Tibial nerve (tissue), 4 donors: ENCODE results near the gene BCR. TPM values are rescaled to one million over a fixed set of nuclear protein-coding genes. Genes with fewer than 3 reads are reported as not detected.

Source experiments
- DNase-seq, 2 donors: peaks; one replicate each; pipeline ENCODE4 v3.0.0-alpha.2; 2019; ENCODE audit warnings: low spot score in 2 of 2
- H3K27ac ChIP-seq, 4 donors: fragments of 200-600 bp; sonication (generic) in 3 of 4; one replicate each; pipeline ENCODE4 v1.5.1; 2017 to 2019; ENCODE audit warnings: mild to moderate bottlenecking in 1 of 4
- H3K27me3 ChIP-seq, 2 donors: fragments of 200-600 bp; sonication (generic) in 1 of 2; one replicate each; pipeline versions ENCODE4 v1.5.1 to v1.6.0; 2017 to 2019
- H3K36me3 ChIP-seq, 3 donors: fragments of 200-600 bp; sonication (generic); one replicate each; pipeline ENCODE4 v1.5.1; 2018 to 2019
- H3K4me1 ChIP-seq, 4 donors: fragments of 200-600 bp; sonication (generic) in 3 of 4; one replicate each; pipeline ENCODE4 v1.5.1; 2017 to 2019
- H3K4me3 ChIP-seq, 4 donors: fragments of 200-600 bp; sonication (generic) in 3 of 4; one replicate each; pipeline ENCODE4 v1.5.1; 2017 to 2019; ENCODE audit warnings: mild to moderate bottlenecking in 1 of 4, moderate library complexity in 1 of 4
- H3K9me3 ChIP-seq, 4 donors: fragments of 200-600 bp; sonication (generic) in 3 of 4; one replicate each; pipeline ENCODE4 v1.5.1; 2017 to 2019
- CTCF ChIP-seq, 5 experiments: fragments of 200-600 bp in 3 of 5; fragments of 450-650 bp in 2 of 5; sonication (generic) in 3 of 5; IDR thresholded peaks; one replicate each; pipeline ENCODE4 v1.5.1; 2016 to 2019; ENCODE audit warnings: antibody characterized with exemption in 5 of 5, mild to moderate bottlenecking in 3 of 5, moderate library complexity in 2 of 5
- EP300 ChIP-seq, 2 donors: sonication (generic); formaldehyde crosslinking; IDR thresholded peaks; one replicate each; pipeline ENCODE4 v1.6.1; 2017; ENCODE audit warnings: antibody characterized with exemption in 2 of 2, mild to moderate bottlenecking in 1 of 2
- POLR2A ChIP-seq, 2 donors: fragments of 450-650 bp; IDR thresholded peaks; one replicate each; pipeline ENCODE4 v1.6.1; 2017; ENCODE audit warnings: antibody characterized with exemption in 2 of 2, mild to moderate bottlenecking in 2 of 2, moderate library complexity in 2 of 2
- WGBS, 2 donors: methylation state at CpG; one replicate each; pipeline ENCODE4 v1.1.5; 2018; 5-methylcytosine and 5-hydroxymethylcytosine counted together
- total RNA-seq, 4 donors: library from RNA; depleted of rRNA; stranded (reverse); fragments of >200 nt; gene quantifications; one replicate each; pipeline ENCODE4 v1.1.0, GENCODE V29; 2016

The BCR gene
- total RNA-seq, 4 donors from 2014 or later: 99.0 to 174 (median 120) TPM

- DNase-seq: no peak
- 78 to 79% methylated on average over 6 of the region's 6 CpGs for WGBS, 2 donors
- no peak for TF ChIP-seq EP300 (IDR thresholded peaks at IDR 0.05)
- TF ChIP-seq POLR2A (IDR thresholded peaks at IDR 0.05): no peak
- TF ChIP-seq CTCF (IDR thresholded peaks at IDR 0.05): no peak
- Histone ChIP-seq H3K4me1 (peaks cover 0 to 53% (median 2%) of the 10 kb centered on the region in 4 donors), H3K27me3 (no peaks in the 10 kb centered on the region), H3K4me3 (no peak overlapping the region), H3K9me3 (no peaks in the 10 kb centered on the region), H3K27ac (no peak overlapping the region), H3K36me3 (no peaks in the 10 kb centered on the region)
Measured at GRCh38 chr22:23210428-23211170, 30.3 kb downstream of the BCR start.

- Histone ChIP-seq H3K4me1 (peaks cover 0 to 56% (median 3%) of the 10 kb centered on the region in 4 donors), H3K36me3 (no peaks in the 10 kb centered on the region), H3K27ac (no peak overlapping the region), H3K4me3 (no peak overlapping the region), H3K9me3 (no peaks in the 10 kb centered on the region), H3K27me3 (no peaks in the 10 kb centered on the region)
- no peak for DNase-seq
- TF ChIP-seq EP300 (IDR thresholded peaks at IDR 0.05) (no peak), CTCF (IDR thresholded peaks at IDR 0.05) (no peak), POLR2A (IDR thresholded peaks at IDR 0.05) (no peak)
- 97% methylated on average over 3 of the region's 3 CpGs for WGBS, 2 donors
Measured at GRCh38 chr22:23211622-23212021, 31.3 kb downstream of the BCR start.

- H3K4me1 ChIP-seq: peaks cover 0 to 64% (median 9%) of the 10 kb centered on the region in 4 donors
- H3K36me3 ChIP-seq: no peaks in the 10 kb centered on the region
- H3K4me3 ChIP-seq: no peak overlapping the region
- no peaks in the 10 kb centered on the region for H3K27me3 ChIP-seq
- DNase-seq: no peak
- no peak overlapping the region for H3K27ac ChIP-seq
- no peaks in the 10 kb centered on the region for H3K9me3 ChIP-seq
- WGBS, 2 donors: 78 to 80% methylated on average over 10 of the region's 10 CpGs
- no peak for TF ChIP-seq CTCF (IDR thresholded peaks at IDR 0.05)
- TF ChIP-seq EP300 (IDR thresholded peaks at IDR 0.05): no peak
- TF ChIP-seq POLR2A (IDR thresholded peaks at IDR 0.05): no peak
Measured at GRCh38 chr22:23212061-23213021, 32.0 kb downstream of the BCR start.

- H3K36me3 ChIP-seq: no peaks in the 10 kb centered on the region
- no peaks in the 10 kb centered on the region for H3K27me3 ChIP-seq
- H3K4me3 ChIP-seq: no peak overlapping the region
- DNase-seq: no peak
- WGBS, 2 donors: 90 to 95% methylated on average over 12 to 13 of the region's 13 CpGs
- TF ChIP-seq POLR2A (IDR thresholded peaks at IDR 0.05): no peak
- no peak for TF ChIP-seq CTCF (IDR thresholded peaks at IDR 0.05)
- no peak for TF ChIP-seq EP300 (IDR thresholded peaks at IDR 0.05)
- no peaks in the 10 kb centered on the region for H3K9me3 ChIP-seq
- H3K27ac ChIP-seq: no peak overlapping the region
- H3K4me1 ChIP-seq: peaks cover 0 to 71% (median 16%) of the 10 kb centered on the region in 4 donors
Measured at GRCh38 chr22:23213022-23213555, 32.8 kb downstream of the BCR start.
